Sciatic nerve (tissue), 2 donors: ENCODE data around the gene B4GALT5. TPM values are rescaled to one million over a fixed set of nuclear protein-coding genes. Genes with fewer than 3 reads are reported as not detected.
A peak's percentile ranks its signal among the peaks of the same experiment; 100 is the strongest.
"Not testable (repeated sequence)": the region's sequence is repeated elsewhere in the genome, so short reads cannot be mapped to it uniquely, and the experiment has no call there.

Experiments
- ATAC-seq: fragments of 200-7000 bp; cut with Tn5 transposase; one replicate; pipeline ENCODE4 v1.9.1; 2020; ENCODE audit warnings: mild to moderate bottlenecking, moderate library complexity
- DNase-seq: peaks from one replicate; pipeline ENCODE4 v3.0.0-alpha.2; 2020; ENCODE audit warnings: low spot score
- intact Hi-C: fragments of 100-400 bp; cut with DNase I; formaldehyde crosslinking; loops from one replicate; pipeline ENCODE4 v1.14.2; 2022
- total RNA-seq: library from RNA; stranded (reverse); fragmentation: NEBNext Ultra II Directional; extraction: Animal tissue kit (Norgen Biotek cat#: 25700); gene quantifications from one replicate; pipeline ENCODE4 v1.2.1, GENCODE V29; 2021
- donor health status: DM: no; HTN: no; CAD: no.
- donor health status: DM: no; HTN: no; CAD: no.

B4GALT5 gene
- total RNA-seq, 1 donor from 2014 or later: 36.0 TPM

DNA sequence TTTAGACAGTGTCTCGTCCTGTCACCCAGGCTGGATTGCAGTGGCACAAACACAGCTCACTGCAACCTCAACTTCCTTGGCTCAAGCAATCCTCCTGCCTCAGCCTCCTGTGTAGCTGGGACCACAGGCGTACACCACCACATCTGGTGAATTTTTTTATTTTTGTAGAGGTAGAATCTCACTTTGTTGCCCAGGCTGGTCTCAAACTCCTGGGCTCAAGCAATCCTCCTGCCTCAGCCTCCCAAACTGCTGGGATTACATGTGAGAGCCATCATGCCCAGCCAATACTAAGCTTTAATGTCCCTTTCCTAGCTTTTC is 44.8 kb downstream of the B4GALT5 start:
- ATAC-seq, DNase-seq, intact Hi-C loops: not testable (repeated sequence)

- intact Hi-C loops: no loop called here
- no peak for DNase-seq
- ATAC-seq: peak; percentile 28
Measured at GRCh38 chr20:49668181-49668877, 45.3 kb downstream of the B4GALT5 start.

DNA sequence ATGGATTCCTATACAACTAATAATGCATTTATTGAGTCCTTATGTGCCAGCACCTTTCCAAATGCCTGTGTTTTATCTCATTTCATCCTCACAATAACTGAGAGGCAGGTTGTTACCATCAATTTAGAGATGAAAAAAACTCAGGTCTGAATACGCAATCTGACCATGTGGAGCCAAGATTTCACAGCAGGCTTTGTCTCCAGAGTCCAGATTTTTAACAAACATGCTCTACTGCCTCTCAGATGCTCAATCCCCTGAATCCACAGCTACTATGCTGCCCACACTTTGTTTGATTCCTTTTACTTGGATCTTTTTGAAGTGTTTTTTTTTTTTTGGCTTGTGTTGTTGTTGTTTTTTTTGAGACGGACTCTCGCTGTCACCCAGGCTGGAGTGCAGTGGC is 46.8 kb downstream of the B4GALT5 start:
- no peak for ATAC-seq
- intact Hi-C loops: no loop called here
- DNase-seq: no peak

DNA sequence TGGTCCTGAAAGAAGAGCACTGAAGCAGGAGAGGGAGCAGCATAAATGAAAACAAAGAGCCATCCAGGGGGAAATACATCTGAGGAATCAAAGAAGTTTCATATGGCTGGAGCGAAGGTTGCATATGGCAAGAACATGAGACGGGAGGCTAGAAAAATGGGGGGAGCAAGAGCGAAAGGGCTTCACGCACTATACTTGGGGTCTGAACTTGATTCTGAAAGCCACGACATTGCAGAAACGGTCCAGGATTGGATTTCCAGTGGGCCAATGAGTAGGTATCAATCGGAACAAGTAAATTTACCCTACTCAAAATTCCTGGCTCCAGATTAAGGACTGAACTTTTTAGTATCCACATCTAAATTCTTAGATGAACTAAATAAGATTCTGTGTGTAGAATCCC is 47.9 kb downstream of the B4GALT5 start:
- intact Hi-C loops: no loop called here

DNA sequence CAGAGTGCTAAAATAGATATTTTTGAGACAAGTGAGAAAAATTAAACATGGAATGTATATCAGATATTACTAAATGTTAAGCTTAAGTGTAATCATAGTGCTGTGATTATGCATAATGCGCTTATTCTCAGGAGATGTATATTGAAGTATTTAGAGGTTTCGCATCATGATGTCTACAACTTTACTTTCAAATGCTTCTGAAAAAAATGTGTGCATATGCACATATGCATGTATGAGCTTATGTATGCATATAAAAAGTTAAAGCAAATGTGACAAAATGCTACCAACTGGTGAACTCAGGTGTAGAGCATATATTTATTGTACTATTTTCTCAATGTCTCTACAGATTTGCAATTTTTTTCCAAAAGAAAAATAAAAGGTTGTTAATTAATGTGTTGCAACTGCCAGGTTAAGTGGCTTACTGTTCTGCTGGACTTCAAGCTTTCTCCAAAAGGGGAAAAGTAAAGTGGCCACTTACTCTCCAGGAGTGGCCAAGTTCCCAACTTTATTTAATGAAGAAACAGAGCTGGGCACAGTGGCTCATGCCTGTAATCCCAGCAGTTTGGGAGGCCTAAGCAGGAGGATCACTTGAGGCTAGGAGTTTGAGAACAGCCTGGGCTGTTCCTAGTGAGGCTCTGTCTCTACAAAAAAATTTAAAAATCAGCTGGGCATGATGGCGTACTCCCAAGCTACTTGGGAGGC is 48.9 kb downstream of the B4GALT5 start:
- no peak for ATAC-seq
- intact Hi-C loops: no loop called here
- no peak for DNase-seq

More for the DNA sequence above, 47.9 kb downstream of the B4GALT5 start:
- DNase-seq: no peak
- ATAC-seq: no peak

GRCh38 chr20:49663112-49663511 is 50.6 kb downstream of the B4GALT5 start:
- DNase-seq (no peak), ATAC-seq (no peak)
- intact Hi-C loops: no loop called here

DNA sequence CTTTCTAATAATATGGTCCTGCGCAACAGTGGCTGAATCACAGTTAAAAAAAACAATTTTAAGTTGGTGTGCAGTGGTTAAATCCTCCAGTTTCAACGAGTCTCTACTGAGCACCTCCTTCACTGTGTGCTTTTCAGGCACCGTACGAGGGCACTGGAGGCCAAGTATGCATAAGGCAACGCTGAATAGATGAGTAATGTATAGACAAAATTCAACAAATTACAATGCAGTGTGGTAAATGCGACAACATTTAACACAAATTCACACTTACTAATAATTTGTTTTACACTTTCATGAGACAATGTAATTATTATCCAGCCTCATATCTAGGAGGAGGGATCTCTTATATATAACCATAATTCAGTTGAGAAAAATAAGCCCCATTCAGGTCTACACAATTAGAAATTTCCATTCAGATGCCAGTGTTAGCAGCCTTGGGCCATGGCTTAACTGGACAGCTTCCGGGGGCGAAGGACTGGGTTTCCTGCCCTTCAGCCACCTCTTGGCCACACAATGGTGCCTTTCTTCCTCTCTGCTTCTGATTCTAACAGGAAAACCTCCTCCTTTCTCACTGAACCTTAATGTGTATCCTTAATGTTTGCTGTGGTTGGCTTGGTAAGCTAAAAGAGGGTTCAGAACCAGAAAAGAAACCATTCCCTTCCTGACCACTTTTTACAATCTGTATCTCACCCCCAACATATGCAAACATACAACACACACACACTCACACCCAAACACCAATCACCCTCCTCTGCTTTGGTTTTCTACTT is 51.9 kb downstream of the B4GALT5 start:
- intact Hi-C loops: no loop called here
- ATAC-seq (no peak), DNase-seq (no peak)

DNA sequence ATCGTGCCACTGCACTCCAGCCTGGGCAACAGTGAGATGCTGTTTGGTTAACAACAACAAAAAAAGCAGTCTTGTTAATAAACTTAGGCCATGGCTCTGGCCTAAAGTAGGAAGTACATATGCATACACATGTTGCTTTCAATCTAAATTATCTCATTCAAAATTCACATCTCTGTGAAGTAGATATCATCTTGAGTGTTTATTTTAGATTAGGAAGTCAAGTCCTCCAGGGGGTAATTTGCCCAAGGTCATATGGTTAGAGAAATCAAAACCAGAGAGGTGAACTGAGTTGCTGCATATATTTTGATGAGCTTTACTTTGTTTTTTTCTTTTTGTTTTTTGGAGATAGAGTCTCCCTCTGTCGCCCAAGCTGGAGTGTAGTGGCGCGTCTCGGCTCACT is 52.8 kb downstream of the B4GALT5 start:
- DNase-seq: no peak
- intact Hi-C loops: no loop called here
- ATAC-seq: no peak

GRCh38 chr20:49659056-49659455 is 54.6 kb downstream of the B4GALT5 start:
- ATAC-seq (no peak), DNase-seq (no peak)
- intact Hi-C loops: no loop called here

DNA sequence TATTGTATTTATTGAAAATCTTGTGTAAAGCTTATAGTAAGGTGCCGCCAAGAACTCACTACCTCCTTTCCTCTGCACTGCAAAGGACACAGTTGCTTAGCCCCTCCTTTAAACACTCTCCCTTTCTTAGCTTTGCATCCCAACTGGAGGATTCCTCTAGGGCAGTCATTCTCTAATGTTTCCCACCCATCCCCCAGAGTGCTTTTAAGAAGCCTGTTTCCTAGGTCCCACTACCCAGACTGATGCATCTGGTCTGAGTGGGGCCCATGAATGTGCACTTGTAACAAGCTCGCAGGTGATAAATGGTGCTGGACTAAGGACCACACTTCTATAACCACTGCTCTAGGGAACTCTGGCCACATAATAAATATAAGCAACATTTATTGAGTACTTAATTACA is 55.2 kb downstream of the B4GALT5 start:
- DNase-seq (no peak), ATAC-seq (no peak)
- intact Hi-C loops: no loop called here

GRCh38 chr20:49657118-49657901 is 56.4 kb downstream of the B4GALT5 start:
- DNase-seq (no peak), ATAC-seq (peak; percentile 47)
- intact Hi-C loops: no loop called here

DNA sequence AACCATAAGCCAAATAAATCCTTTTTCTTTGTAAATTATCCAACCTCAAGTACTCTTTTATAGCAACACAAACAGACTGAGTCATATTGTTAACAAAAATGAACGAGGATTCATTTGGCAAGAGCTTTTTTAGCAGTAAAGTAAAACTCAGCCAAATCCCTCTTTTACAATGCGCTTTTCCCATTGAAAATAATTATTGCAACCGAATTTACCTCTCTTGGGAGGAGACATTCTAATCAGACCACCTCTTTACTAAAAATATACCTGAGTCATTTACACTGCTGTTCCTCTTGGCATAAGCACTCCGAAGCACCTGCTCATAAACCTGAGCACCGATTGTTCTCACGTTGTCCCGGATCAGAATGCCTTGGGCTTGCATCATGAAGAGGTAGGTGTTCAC is 57.4 kb downstream of the B4GALT5 start:
- no peak for ATAC-seq
- DNase-seq: no peak
- intact Hi-C loops: no loop called here

GRCh38 chr20:49653925-49654434 is 59.7 kb downstream of the B4GALT5 start:
- intact Hi-C loops: no loop called here
- ATAC-seq (no peak), DNase-seq (no peak)

- intact Hi-C loops: no loop called here
- ATAC-seq (no peak), DNase-seq (no peak)
Measured at GRCh38 chr20:49649672-49650071, 64.0 kb downstream of the B4GALT5 start.

DNA sequence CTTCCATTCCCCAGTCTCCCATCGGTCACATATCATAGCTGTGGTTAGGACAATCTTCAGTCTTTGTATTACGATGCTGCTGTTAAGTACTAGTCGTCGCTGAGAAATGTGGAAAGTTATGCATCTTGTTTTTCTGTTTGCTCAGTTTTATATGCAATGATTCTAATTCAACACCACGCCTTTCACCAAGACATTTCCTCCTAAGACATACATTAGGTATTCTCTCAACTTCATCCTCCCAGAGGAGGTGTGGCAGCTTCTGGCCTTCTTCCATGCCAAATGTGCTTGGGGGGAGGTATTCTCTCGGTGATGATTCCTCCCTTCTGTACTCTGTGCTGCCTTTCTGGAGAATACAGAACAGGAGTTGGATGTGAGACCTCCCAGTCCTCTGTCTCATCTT is 66.1 kb downstream of the B4GALT5 start:
- intact Hi-C loops: no loop called here
- ATAC-seq (no peak), DNase-seq (no peak)

DNA sequence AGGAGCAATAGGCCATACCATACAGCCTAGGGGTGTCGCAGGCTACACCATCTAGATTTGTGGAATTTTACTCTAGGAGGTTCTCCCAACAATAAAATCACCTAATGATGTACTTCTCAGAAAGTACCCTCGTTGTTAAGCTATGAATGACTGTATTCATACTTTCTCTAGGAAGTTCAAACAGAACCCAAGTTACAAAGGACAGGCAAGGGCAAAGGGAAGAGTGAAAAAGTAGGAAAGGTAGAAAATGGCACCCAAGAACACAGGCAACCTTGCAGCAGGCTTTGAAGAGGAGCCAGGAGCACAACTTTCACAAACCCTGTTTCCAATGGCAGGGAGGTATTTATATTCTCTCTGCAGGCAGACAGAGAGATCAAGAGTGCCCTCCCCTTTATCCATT is 67.2 kb downstream of the B4GALT5 start:
- ATAC-seq (no peak), DNase-seq (no peak)
- intact Hi-C loops: no loop called here

DNA sequence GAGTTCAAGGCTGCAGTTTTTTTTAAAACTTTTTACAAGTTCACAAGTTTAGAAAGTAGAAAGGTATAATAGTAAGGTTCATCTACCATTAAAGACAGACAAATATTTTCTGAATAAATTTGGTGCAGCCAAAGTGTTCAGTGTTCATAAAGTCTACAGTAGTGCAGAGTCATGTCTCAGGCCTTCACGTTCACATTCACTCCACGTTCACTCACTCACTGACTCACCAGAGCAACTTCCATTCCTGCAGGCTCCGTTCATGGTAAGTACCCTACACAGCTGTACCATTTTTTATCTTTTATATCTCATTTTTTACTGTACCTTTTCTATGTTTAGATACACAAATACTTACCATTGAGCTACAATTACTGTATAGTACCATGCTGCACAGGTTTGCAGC is 67.6 kb downstream of the B4GALT5 start:
- DNase-seq (no peak), ATAC-seq (no peak)
- intact Hi-C loops: no loop called here

- DNase-seq (no peak), ATAC-seq (no peak)
- intact Hi-C loops: no loop called here
Measured at GRCh38 chr20:49644980-49645565, 68.6 kb downstream of the B4GALT5 start.

DNA sequence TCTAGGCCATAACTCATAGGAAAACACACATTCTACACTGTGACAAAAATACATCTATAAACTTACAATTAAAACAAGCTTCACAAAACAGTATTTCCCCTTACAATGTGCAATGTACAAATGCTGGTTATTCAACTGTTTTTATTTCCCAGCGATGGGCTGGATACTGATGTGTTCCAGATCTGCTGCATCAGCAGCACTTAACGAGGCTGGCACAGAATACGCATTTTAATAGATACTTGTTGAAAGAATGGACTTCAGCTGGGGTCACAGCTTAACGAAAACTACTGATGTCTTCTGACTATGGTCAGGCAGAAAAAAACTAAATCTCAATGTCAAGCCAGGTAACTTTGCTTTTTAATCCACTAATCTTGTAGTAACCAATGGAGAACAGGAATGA is 70.9 kb downstream of the B4GALT5 start:
- DNase-seq (no peak), ATAC-seq (no peak)
- intact Hi-C loops: no loop called here
